ENCODE results near the gene ZSCAN12. TPM values are rescaled to one million over a fixed set of nuclear protein-coding genes. Genes with fewer than 3 reads are reported as not detected.
A peak's percentile ranks its signal among the peaks of the same experiment; 100 is the strongest.

Gene ZSCAN12
- total RNA-seq, 2 donors from 2014 or later, result 5.9 to 10.2 TPM

DNA sequence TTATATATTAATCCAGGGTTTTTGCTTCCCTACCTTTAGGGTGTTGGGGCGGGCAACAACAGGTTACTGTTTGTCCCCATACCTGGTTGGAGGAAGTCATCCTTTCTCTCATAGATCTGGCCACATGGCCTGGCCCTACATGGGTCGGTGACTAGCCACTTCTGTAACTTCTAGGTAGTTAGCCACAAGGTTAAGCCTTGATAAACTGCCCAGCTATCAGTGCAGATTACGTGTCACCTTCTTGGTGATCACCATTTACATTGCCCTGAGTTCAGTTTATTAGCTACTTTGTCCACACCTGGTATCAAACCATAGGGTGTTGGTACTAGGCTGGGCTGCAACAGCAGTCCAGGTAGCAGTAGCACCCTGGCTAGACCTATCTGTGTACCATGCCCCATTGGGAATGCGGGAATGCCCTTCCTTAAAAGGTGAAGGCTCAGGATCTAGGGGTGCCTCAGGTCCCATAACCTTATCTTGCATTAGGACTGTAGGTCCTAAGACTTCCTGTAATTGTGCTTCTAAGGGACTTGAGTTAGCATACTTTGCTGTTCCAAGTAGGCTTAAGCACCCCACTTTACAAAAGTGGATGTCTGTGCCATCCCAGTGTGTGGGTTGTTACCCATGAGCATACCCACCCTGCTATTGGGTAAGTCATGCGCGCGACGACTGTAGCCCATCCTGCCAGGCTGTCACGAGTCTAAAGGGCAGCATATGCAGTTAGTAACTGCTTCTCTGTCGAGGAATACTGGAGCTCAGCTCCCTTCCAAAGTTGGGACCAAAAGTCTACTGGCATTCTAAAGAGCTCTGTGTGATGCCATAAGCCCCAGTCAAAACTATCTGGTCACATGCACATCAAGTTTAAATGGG lies 44.6 kb downstream of the ZSCAN12 start:
- Histone ChIP-seq H3K36me3 (no peaks in the 10 kb centered on the region), H3K27ac (peak overlapping the region; percentile 85 to 87), H3K27me3 (replicated peaks; ENCODE audit: insufficient read depth) (no peaks in the 10 kb centered on the region), H3K9me3 (no peaks in the 10 kb centered on the region), H3K4me1 (replicated peaks) (peaks cover 4% of the 10 kb centered on the region), H3K4me3 (peak overlapping the region in 1 of 2 donors; percentile 46)
- intact Hi-C loops (cut with DNase I), result loop anchor here (5.0 to 10.0 kb wide), 2 partner anchors 130 to 218 kb away; partner anchors contain the start of gene ZSCAN9
- no peak for DNase-seq (ENCODE audit: low spot score)
- TF ChIP-seq CTCF (IDR thresholded peaks at IDR 0.05) (no peak), POLR2AphosphoS5 (IDR thresholded peaks at IDR 0.05) (no peak), POLR2A (IDR thresholded peaks at IDR 0.05) (no peak)
- WGBS, result 95% methylated on average over 10 of the region's 10 CpGs

GRCh38 chr6:28353981-28354676 lies 45.4 kb downstream of the ZSCAN12 start:
- no peaks in the 10 kb centered on the region for H3K9me3 ChIP-seq
- TF ChIP-seq POLR2AphosphoS5 (IDR thresholded peaks at IDR 0.05), result peak; percentile 20
- TF ChIP-seq CTCF (IDR thresholded peaks at IDR 0.05), result no peak
- TF ChIP-seq POLR2A (IDR thresholded peaks at IDR 0.05), result no peak
- H3K27me3 ChIP-seq (replicated peaks; ENCODE audit: insufficient read depth), result no peaks in the 10 kb centered on the region
- H3K4me3 ChIP-seq, result no peak overlapping the region
- WGBS, result 58% methylated on average over 11 of the region's 11 CpGs
- H3K27ac ChIP-seq, result peak overlapping the region in 1 of 2 donors; percentile 85
- no peaks in the 10 kb centered on the region for H3K36me3 ChIP-seq
- DNase-seq (ENCODE audit: low spot score), result no peak
- intact Hi-C loops (cut with DNase I), result loop anchor here (5.0 to 10.0 kb wide), 2 partner anchors 129 to 217 kb away; partner anchors contain the start of gene ZSCAN9
- peaks cover 4% of the 10 kb centered on the region for H3K4me1 ChIP-seq (replicated peaks)

- Histone ChIP-seq H3K9me3 (no peaks in the 10 kb centered on the region), H3K27ac (no peak overlapping the region), H3K27me3 (replicated peaks; ENCODE audit: insufficient read depth) (no peaks in the 10 kb centered on the region), H3K4me1 (replicated peaks) (peaks cover 4% of the 10 kb centered on the region), H3K36me3 (no peaks in the 10 kb centered on the region), H3K4me3 (no peak overlapping the region)
- intact Hi-C loops (cut with DNase I), result loop anchor here (5.0 to 10.0 kb wide), 2 partner anchors 129 to 216 kb away; partner anchors contain the start of gene ZSCAN9
- 81% methylated on average over 3 of the region's 3 CpGs for WGBS
- DNase-seq (ENCODE audit: low spot score), result no peak
- no peak for TF ChIP-seq POLR2A (IDR thresholded peaks at IDR 0.05)
- TF ChIP-seq POLR2AphosphoS5 (IDR thresholded peaks at IDR 0.05), result no peak
- no peak for TF ChIP-seq CTCF (IDR thresholded peaks at IDR 0.05)
Measured at GRCh38 chr6:28353356-28353755, 46.2 kb downstream of the ZSCAN12 start.

- Histone ChIP-seq H3K9me3 (no peaks in the 10 kb centered on the region), H3K36me3 (no peaks in the 10 kb centered on the region), H3K4me3 (no peak overlapping the region), H3K27ac (no peak overlapping the region), H3K4me1 (replicated peaks) (peaks cover 4% of the 10 kb centered on the region), H3K27me3 (replicated peaks; ENCODE audit: insufficient read depth) (no peaks in the 10 kb centered on the region)
- intact Hi-C loops (cut with DNase I), result loop anchor here (5.0 to 10.0 kb wide), 2 partner anchors 127 to 214 kb away; partner anchors contain the start of gene ZSCAN9
- DNase-seq (ENCODE audit: low spot score), result no peak
- TF ChIP-seq POLR2AphosphoS5 (IDR thresholded peaks at IDR 0.05), result no peak
- TF ChIP-seq CTCF (IDR thresholded peaks at IDR 0.05), result no peak
- no peak for TF ChIP-seq POLR2A (IDR thresholded peaks at IDR 0.05)
- WGBS, result 59% methylated on average over 2 of the region's 2 CpGs
Measured at GRCh38 chr6:28351493-28351925, 48.0 kb downstream of the ZSCAN12 start.
